Measurements from ENCODE around the gene ZBTB7C.

GRCh38 chr18:48051945-48052840 is 357.0 kb downstream of the ZBTB7C start:
- TF ChIP-seq, protein P1, sequence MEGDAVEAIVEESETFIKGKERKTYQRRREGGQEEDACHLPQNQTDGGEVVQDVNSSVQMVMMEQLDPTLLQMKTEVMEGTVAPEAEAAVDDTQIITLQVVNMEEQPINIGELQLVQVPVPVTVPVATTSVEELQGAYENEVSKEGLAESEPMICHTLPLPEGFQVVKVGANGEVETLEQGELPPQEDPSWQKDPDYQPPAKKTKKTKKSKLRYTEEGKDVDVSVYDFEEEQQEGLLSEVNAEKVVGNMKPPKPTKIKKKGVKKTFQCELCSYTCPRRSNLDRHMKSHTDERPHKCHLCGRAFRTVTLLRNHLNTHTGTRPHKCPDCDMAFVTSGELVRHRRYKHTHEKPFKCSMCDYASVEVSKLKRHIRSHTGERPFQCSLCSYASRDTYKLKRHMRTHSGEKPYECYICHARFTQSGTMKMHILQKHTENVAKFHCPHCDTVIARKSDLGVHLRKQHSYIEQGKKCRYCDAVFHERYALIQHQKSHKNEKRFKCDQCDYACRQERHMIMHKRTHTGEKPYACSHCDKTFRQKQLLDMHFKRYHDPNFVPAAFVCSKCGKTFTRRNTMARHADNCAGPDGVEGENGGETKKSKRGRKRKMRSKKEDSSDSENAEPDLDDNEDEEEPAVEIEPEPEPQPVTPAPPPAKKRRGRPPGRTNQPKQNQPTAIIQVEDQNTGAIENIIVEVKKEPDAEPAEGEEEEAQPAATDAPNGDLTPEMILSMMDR (IDR thresholded peaks at IDR 0.05), result no peak
- TF ChIP-seq SMC3 (IDR thresholded peaks at IDR 0.05; ENCODE audit: low read depth, low read length) (no peak), JUND (IDR thresholded peaks at IDR 0.05) (no peak), FOXM1 (IDR thresholded peaks at IDR 0.05; ENCODE audit: low read depth) (no peak), MAX (IDR thresholded peaks at IDR 0.05; ENCODE audit: low read depth) (no peak), YY1 (IDR thresholded peaks at IDR 0.05; ENCODE audit: low read depth) (no peak), EP300 (IDR thresholded peaks at IDR 0.05; ENCODE audit: borderline replicate concordance in 1 of 2, low read depth in 1 of 2, low read length in 1 of 2) (no peak; a peak in 1 of 4 replicates)
- TF ChIP-seq, protein P2, sequence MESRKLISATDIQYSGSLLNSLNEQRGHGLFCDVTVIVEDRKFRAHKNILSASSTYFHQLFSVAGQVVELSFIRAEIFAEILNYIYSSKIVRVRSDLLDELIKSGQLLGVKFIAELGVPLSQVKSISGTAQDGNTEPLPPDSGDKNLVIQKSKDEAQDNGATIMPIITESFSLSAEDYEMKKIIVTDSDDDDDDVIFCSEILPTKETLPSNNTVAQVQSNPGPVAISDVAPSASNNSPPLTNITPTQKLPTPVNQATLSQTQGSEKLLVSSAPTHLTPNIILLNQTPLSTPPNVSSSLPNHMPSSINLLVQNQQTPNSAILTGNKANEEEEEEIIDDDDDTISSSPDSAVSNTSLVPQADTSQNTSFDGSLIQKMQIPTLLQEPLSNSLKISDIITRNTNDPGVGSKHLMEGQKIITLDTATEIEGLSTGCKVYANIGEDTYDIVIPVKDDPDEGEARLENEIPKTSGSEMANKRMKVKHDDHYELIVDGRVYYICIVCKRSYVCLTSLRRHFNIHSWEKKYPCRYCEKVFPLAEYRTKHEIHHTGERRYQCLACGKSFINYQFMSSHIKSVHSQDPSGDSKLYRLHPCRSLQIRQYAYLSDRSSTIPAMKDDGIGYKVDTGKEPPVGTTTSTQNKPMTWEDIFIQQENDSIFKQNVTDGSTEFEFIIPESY (IDR thresholded peaks at IDR 0.05; ENCODE audit: borderline replicate concordance, low read depth), result no peak

Measured in SK-N-SH (cell line).